Prostate gland (tissue), 2 donors: Measurements from ENCODE around the gene EPB41L2.

Experiments
- CTCF ChIP-seq, 4 experiments: fragments of 200-600 bp in 2 of 4; fragments of 450-650 bp in 2 of 4; sonication (generic) in 2 of 4; IDR thresholded peaks; 1 replicate in 3 of 4; 2 replicates in 1 of 4; pipeline ENCODE4 v1.5.1; 2016 to 2019; ENCODE audit warnings: antibody characterized with exemption in 4 of 4, mild to moderate bottlenecking in 2 of 4, moderate library complexity in 2 of 4
- POLR2A ChIP-seq: fragments of 450-650 bp; IDR thresholded peaks from one replicate; pipeline ENCODE4 v1.6.1; 2016; ENCODE audit warnings: antibody characterized with exemption, mild to moderate bottlenecking
- POLR2AphosphoS5 ChIP-seq: sonication (generic); formaldehyde crosslinking; IDR thresholded peaks from one replicate; pipeline ENCODE4 v1.6.1; 2017; ENCODE audit warnings: antibody characterized with exemption

GRCh38 chr6:130996635-130997034 lies 66.4 kb downstream of the EPB41L2 start:
- TF ChIP-seq CTCF (IDR thresholded peaks at IDR 0.05) (no peak), POLR2A (no peak), POLR2AphosphoS5 (no peak)
